GM12865 (cell line): ENCODE data around the gene ZNF420.
"Not testable (repeated sequence)": the region's sequence is repeated elsewhere in the genome, so short reads cannot be mapped to it uniquely, and the experiment has no call there.

ENCODE experiments used
- DNase-seq: peaks from one replicate; pipeline ENCODE4 v3.0.0; 2010; ENCODE audit warnings: low read depth
- H3K4me3 ChIP-seq: 2 replicates; pipeline ENCODE4 v1.5.1; 2011; ENCODE audit warnings: mild to moderate bottlenecking, low read depth, low read length, control low read depth
- TF ChIP-seq, protein P1 (sequence below): IDR thresholded peaks from 2 replicates; pipeline ENCODE4 v1.5.1; 2011; ENCODE audit warnings: low read length, control low read depth, low read depth, inconsistent platforms; ENCODE audit not compliant: insufficient read depth; ENCODE audit errors: missing control alignments

ZNF420 gene

GRCh38 chr19:37095859-37096258 is 17.6 kb downstream of the ZNF420 start:
- TF ChIP-seq, protein P1, sequence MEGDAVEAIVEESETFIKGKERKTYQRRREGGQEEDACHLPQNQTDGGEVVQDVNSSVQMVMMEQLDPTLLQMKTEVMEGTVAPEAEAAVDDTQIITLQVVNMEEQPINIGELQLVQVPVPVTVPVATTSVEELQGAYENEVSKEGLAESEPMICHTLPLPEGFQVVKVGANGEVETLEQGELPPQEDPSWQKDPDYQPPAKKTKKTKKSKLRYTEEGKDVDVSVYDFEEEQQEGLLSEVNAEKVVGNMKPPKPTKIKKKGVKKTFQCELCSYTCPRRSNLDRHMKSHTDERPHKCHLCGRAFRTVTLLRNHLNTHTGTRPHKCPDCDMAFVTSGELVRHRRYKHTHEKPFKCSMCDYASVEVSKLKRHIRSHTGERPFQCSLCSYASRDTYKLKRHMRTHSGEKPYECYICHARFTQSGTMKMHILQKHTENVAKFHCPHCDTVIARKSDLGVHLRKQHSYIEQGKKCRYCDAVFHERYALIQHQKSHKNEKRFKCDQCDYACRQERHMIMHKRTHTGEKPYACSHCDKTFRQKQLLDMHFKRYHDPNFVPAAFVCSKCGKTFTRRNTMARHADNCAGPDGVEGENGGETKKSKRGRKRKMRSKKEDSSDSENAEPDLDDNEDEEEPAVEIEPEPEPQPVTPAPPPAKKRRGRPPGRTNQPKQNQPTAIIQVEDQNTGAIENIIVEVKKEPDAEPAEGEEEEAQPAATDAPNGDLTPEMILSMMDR: no peak
- H3K4me3 ChIP-seq: no peak overlapping the region
- DNase-seq: no peak

- no peak for DNase-seq
- H3K4me3 ChIP-seq: no peak overlapping the region
- TF ChIP-seq, protein P1: no peak
Observed at GRCh38 chr19:37098570-37098969, 20.3 kb downstream of the ZNF420 start.

DNA sequence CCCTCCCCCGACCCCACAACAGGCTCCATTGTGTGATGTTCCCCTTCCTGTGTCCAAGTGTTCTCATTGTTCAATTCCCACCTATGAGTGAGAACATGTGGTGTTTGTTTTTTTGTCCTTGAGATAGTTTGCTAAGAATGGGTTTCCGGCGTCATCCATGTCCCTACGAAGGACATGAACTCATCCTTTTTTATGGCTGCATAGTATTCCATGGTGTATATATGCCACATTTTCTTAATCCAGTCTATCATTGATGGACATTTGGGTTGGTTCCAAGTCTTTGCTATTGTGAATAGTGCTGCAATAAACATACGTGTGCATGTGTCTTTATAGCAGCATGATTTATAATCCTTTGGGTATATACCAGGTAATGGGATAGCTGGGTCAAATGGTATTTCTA is 25.9 kb downstream of the ZNF420 start:
- not testable (repeated sequence) for DNase-seq, H3K4me3 ChIP-seq

DNA sequence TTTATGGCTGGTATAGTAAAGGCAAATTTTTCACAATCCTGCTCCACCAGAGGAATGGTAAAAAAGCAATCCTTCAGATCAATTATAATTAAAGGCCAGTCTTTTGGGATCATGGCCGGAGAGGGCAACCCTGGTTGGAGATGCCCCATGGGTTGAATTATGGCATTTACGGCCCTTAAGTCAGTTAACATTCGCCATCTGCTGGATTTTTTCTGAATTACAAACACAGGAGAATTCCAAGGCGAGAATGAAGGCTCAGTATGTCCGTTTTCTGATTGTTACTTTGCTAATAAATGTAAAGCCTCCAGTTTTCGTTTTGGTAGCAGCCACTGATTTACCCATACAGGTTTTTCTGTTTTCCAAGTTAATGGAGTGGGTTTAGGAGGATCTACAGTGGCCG is 33.5 kb downstream of the ZNF420 start:
- H3K4me3 ChIP-seq: not testable (repeated sequence)
- peak; percentile 3 for DNase-seq

GRCh38 chr19:37114001-37114400 is 35.8 kb downstream of the ZNF420 start:
- no peak overlapping the region for H3K4me3 ChIP-seq
- no peak for DNase-seq

GRCh38 chr19:37122093-37122492 is 43.9 kb downstream of the ZNF420 start:
- not testable (repeated sequence) for H3K4me3 ChIP-seq, DNase-seq

More at GRCh38 chr19:37114001-37114400, 35.8 kb downstream of the ZNF420 start:
- TF ChIP-seq, protein P1: peak; percentile 4

- H3K4me3 ChIP-seq: no peak overlapping the region
- TF ChIP-seq, protein P1: no peak
- DNase-seq: no peak
Observed at GRCh38 chr19:37127999-37128820, 50.0 kb downstream of the ZNF420 start.

GRCh38 chr19:37128821-37129177 is 50.6 kb downstream of the ZNF420 start:
- no peak overlapping the region for H3K4me3 ChIP-seq
- no peak for DNase-seq
- TF ChIP-seq, protein P1: no peak

DNA sequence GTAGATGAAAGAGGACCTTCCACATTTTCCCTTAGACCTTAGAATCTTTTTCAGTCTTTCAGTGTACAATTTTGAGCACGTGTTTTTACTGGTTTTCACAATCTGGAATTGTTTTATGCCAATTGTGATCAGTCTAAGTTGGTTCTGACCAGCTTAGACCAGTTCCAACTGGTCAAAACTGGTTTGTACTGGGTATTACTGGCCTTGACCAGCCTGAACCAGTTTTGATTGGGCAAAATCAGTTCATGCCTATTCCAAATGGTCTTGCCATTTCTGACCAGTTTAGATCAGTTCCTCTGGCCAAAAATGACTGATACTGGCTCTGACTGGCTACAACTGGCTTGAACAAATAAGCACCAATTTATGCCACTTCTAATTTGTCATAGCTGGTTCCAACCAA is 57.9 kb downstream of the ZNF420 start:
- no peak for DNase-seq
- TF ChIP-seq, protein P1: no peak
- no peak overlapping the region for H3K4me3 ChIP-seq
